ENCODE results near the gene ESPN.

ESPN gene

DNA sequence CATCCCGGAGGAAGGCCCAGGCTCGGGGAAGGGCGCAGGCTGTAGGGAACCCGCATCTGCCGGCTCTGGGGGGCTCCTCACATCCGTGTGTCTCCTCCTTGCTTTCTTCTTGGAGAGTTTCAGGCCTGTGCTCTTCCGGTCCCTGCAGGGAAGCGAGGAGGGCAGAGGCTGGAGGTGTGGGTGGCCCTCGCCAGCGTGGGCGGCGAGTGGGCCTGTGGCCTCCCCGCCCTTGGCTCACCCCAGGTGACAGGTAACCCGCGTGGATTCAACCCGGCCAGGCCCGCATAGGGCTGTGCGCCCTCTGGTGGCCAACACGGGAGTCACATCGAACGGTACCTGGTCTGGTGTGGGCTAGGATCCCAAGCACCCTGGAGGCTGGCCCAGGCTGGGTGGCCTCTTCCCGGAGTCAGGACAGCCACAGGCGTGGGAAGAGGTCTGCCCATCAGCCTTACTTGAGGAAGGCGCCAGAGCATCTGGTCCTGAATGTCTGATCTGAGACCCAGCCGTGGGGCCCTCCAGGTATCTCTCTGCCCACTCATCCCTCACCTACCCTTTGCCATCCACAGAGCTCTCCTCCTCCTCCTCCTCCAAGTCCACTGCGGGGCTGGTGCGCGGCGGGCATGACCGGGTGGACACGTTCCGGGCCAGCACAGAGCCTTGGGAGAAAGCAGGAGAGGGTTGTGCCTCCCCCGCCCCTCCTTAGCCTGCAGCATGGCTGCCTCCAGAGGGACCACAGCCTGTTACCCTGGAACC, 51.0 kb downstream of the ESPN start:
- H3K4me3 ChIP-seq (ENCODE audit: low read depth, low read length): no peak overlapping the region
- H3K4me1 ChIP-seq (ENCODE audit: control insufficient read depth, insufficient read depth, low read length, unreplicated experiment): no peaks in the 10 kb centered on the region
- no peak overlapping the region for H3K27ac ChIP-seq (ENCODE audit: low read depth, low read length)
- peaks cover 6% of the 10 kb centered on the region; the same call in 1 of the 2 replicates for H3K36me3 ChIP-seq (ENCODE audit: insufficient read depth, low read length)
- H3K27me3 ChIP-seq (ENCODE audit: insufficient read depth, low read length): no peaks in the 10 kb centered on the region
- H3K79me2 ChIP-seq (ENCODE audit: control insufficient read depth, insufficient read depth, low read length, unreplicated experiment): no peaks in the 10 kb centered on the region
- H2AFZ ChIP-seq (ENCODE audit: low read length, unreplicated experiment): no peak overlapping the region

GRCh38 chr1:6476483-6476882, 51.9 kb downstream of the ESPN start:
- no peaks in the 10 kb centered on the region for H3K4me1 ChIP-seq (ENCODE audit: control insufficient read depth, insufficient read depth, low read length, unreplicated experiment)
- no peaks in the 10 kb centered on the region for H3K27me3 ChIP-seq (ENCODE audit: insufficient read depth, low read length)
- H3K79me2 ChIP-seq (ENCODE audit: control insufficient read depth, insufficient read depth, low read length, unreplicated experiment): no peaks in the 10 kb centered on the region
- H3K4me3 ChIP-seq (ENCODE audit: low read depth, low read length): no peak overlapping the region
- no peak overlapping the region for H2AFZ ChIP-seq (ENCODE audit: low read length, unreplicated experiment)
- no peak overlapping the region for H3K27ac ChIP-seq (ENCODE audit: low read depth, low read length)
- H3K36me3 ChIP-seq (ENCODE audit: insufficient read depth, low read length): peaks cover 6% of the 10 kb centered on the region; the same call in 1 of the 2 replicates

DNA sequence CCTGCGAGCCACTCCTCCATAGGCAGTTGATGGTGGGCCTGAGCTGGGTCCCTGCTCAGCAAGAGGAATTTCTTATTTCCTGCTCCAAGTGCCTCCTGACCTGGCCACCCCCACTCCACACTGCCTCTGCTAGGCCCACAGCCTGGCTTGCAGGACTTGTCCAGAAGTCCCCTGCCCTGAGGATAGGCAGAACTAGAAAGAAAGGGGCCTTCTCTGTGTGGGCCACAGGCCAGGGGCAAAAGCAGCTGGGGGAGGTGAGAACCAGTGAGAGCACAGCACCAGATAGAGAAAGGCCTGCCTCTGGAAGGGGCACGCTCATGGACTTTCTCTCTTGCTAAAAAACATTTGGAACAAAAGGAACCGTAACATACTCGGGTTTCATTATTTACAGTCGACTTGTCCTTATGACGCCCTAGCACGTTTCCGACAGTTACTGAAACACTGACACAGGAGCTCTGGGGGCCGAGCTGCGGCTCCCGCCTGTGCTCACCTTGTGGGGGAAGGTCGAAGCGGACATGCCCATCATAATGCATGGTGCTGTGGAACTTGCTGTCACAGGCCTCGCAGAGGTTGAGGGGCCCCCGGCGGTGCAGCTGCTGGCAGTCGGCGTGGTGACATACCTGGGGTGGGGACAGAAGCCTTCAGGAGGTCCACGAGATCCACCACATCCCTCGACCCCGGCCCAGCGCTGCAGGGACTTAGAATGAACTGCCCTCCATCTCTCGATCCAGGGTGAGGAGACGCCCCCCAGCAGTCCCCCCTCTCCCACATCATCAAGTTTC, 52.7 kb downstream of the ESPN start:
- H3K27ac ChIP-seq (ENCODE audit: low read depth, low read length): no peak overlapping the region
- H3K4me1 ChIP-seq (ENCODE audit: control insufficient read depth, insufficient read depth, low read length, unreplicated experiment): no peaks in the 10 kb centered on the region
- H2AFZ ChIP-seq (ENCODE audit: low read length, unreplicated experiment): no peak overlapping the region
- peaks cover 6% of the 10 kb centered on the region; the same call in 1 of the 2 replicates for H3K36me3 ChIP-seq (ENCODE audit: insufficient read depth, low read length)
- no peaks in the 10 kb centered on the region for H3K27me3 ChIP-seq (ENCODE audit: insufficient read depth, low read length)
- H3K4me3 ChIP-seq (ENCODE audit: low read depth, low read length): no peak overlapping the region
- peaks cover 2% of the 10 kb centered on the region for H3K79me2 ChIP-seq (ENCODE audit: control insufficient read depth, insufficient read depth, low read length, unreplicated experiment)

DNA sequence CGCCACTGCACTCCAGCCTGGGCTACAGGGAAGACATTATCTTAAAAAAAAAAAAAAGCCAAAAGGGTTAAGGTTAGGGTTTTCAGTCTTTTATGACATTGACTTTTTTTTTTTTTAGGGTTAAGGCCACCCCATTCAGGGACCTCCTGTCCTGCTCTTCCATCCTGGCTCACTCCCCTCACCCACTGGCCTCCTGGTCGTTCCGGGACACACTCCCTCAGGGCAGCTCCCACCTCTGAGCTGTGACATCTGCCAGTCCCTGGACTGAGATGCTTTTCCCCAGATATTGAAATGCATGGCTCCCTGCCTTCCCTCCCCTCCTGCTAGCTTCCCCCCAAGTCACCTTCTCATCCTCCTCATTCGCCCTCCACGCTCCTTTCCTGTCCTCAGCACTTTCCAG, 57.2 kb downstream of the ESPN start:
- Histone ChIP-seq H3K79me2 (ENCODE audit: control insufficient read depth, insufficient read depth, low read length, unreplicated experiment) (peaks cover 8% of the 10 kb centered on the region), H3K36me3 (ENCODE audit: insufficient read depth, low read length) (no peaks in the 10 kb centered on the region), H3K4me1 (ENCODE audit: control insufficient read depth, insufficient read depth, low read length, unreplicated experiment) (peaks cover 9% of the 10 kb centered on the region), H3K27ac (ENCODE audit: low read depth, low read length) (no peak overlapping the region), H3K4me3 (ENCODE audit: low read depth, low read length) (no peak overlapping the region), H2AFZ (ENCODE audit: low read length, unreplicated experiment) (no peak overlapping the region), H3K27me3 (ENCODE audit: insufficient read depth, low read length) (no peaks in the 10 kb centered on the region)

DNA sequence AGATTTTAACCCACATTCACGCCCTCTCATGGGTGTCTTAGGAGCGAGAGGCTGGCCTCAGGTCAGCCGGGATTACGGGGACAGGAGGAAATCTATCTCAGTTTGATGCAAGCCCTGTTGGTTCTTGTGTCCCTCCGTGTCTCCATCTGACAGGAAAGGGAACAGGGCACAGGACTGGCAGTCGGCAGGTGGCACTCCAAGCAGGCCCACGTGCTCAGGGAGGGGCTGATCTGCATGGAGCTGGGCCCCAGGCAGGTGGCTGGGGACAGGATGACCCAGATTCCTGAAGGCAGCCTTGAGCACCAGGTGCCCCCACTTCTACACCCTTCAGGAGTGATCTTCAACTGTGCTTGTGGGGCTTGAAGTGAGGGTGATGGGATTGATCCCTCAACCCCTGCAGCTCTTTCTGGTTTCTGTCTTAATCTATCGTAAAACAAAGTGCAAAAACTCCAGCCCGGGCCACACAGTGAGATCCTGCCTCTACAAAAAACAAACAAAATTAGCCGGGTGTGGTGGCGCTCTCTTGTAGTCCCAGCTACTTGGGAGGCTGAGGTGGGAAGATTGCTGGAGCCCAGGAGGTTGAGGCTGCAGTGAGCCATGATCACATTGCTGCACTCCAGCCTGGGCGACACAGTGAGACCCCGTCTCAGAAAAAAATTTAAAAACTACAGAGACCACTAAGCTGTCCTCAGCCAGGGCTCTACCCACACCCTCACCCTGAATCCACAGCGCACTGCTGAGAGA, 58.6 kb downstream of the ESPN start:
- H3K36me3 ChIP-seq (ENCODE audit: insufficient read depth, low read length): no peaks in the 10 kb centered on the region
- no peak overlapping the region for H2AFZ ChIP-seq (ENCODE audit: low read length, unreplicated experiment)
- peaks cover 11% of the 10 kb centered on the region for H3K4me1 ChIP-seq (ENCODE audit: control insufficient read depth, insufficient read depth, low read length, unreplicated experiment)
- no peak overlapping the region for H3K4me3 ChIP-seq (ENCODE audit: low read depth, low read length)
- no peaks in the 10 kb centered on the region for H3K27me3 ChIP-seq (ENCODE audit: insufficient read depth, low read length)
- H3K79me2 ChIP-seq (ENCODE audit: control insufficient read depth, insufficient read depth, low read length, unreplicated experiment): peaks cover 10% of the 10 kb centered on the region
- H3K27ac ChIP-seq (ENCODE audit: low read depth, low read length): no peak overlapping the region

- Histone ChIP-seq H3K27me3 (ENCODE audit: insufficient read depth, low read length) (no peaks in the 10 kb centered on the region), H3K27ac (ENCODE audit: low read depth, low read length) (no peak overlapping the region), H3K79me2 (ENCODE audit: control insufficient read depth, insufficient read depth, low read length, unreplicated experiment) (peaks cover 12% of the 10 kb centered on the region), H3K4me3 (ENCODE audit: low read depth, low read length) (no peak overlapping the region), H2AFZ (ENCODE audit: low read length, unreplicated experiment) (no peak overlapping the region), H3K36me3 (ENCODE audit: insufficient read depth, low read length) (no peaks in the 10 kb centered on the region), H3K4me1 (ENCODE audit: control insufficient read depth, insufficient read depth, low read length, unreplicated experiment) (peaks cover 16% of the 10 kb centered on the region)
Observed at GRCh38 chr1:6483761-6484117, 59.2 kb downstream of the ESPN start.

DNA sequence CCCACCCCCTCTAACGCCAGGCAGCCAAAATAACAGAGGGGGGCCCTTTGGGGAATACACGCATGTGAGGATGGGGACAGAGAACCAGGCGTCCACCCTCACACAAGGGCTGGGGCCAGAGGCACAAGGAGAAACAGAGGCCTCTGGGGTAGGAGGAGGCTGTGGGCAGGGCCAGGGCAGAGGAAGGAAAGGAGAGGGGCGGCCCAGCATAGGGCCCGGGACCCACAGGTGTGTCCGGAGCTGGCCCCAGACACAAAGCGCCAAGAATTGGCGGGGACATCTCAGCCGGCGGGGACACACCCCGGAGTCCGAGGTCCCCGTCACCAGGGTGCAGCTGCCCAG, 60.2 kb downstream of the ESPN start:
- Histone ChIP-seq H3K79me2 (ENCODE audit: control insufficient read depth, insufficient read depth, low read length, unreplicated experiment) (peaks cover 18% of the 10 kb centered on the region), H3K36me3 (ENCODE audit: insufficient read depth, low read length) (no peaks in the 10 kb centered on the region), H3K27me3 (ENCODE audit: insufficient read depth, low read length) (no peaks in the 10 kb centered on the region), H3K4me3 (ENCODE audit: low read depth, low read length) (peak overlapping the region; percentile 67), H3K27ac (ENCODE audit: low read depth, low read length) (no peak overlapping the region), H3K4me1 (ENCODE audit: control insufficient read depth, insufficient read depth, low read length, unreplicated experiment) (peaks cover 27% of the 10 kb centered on the region), H2AFZ (ENCODE audit: low read length, unreplicated experiment) (no peak overlapping the region)

GRCh38 chr1:6485168-6486101, 60.9 kb downstream of the ESPN start:
- H3K27me3 ChIP-seq (ENCODE audit: insufficient read depth, low read length): no peaks in the 10 kb centered on the region
- no peaks in the 10 kb centered on the region for H3K36me3 ChIP-seq (ENCODE audit: insufficient read depth, low read length)
- H3K27ac ChIP-seq (ENCODE audit: low read depth, low read length): no peak overlapping the region
- H3K4me3 ChIP-seq (ENCODE audit: low read depth, low read length): peak overlapping the region; percentile 67
- no peak overlapping the region for H2AFZ ChIP-seq (ENCODE audit: low read length, unreplicated experiment)
- H3K4me1 ChIP-seq (ENCODE audit: control insufficient read depth, insufficient read depth, low read length, unreplicated experiment): peaks cover 27% of the 10 kb centered on the region
- peaks cover 22% of the 10 kb centered on the region for H3K79me2 ChIP-seq (ENCODE audit: control insufficient read depth, insufficient read depth, low read length, unreplicated experiment)

DNA sequence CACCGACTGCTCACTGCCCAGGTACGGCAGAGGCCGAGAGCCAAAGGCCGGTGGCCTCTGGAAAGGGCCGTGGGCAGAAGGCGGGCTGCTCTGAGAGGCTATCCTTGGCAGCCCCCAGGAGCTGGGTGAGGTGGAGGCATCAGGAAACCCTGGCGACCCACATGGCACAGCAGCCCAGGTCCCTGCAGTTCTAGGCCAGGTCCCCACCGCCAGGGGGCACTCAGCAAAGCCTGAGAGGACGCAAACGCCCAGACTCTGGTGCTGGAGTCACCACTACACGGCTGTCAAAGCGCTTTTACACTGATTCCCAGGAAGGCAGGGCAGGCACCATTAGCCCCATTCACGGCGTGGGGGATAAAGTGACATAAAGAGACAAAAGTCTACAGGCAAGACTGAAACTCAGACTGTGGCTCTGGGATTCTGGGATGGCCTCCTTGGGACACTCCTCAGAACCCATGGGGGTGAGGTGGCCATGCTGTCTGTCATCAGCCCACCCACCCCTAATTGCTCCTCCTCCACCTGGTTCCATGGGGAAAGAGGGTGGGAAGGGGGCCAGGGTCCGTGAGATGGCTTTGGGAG, 61.9 kb downstream of the ESPN start:
- Histone ChIP-seq H2AFZ (ENCODE audit: low read length, unreplicated experiment) (no peak overlapping the region), H3K4me1 (ENCODE audit: control insufficient read depth, insufficient read depth, low read length, unreplicated experiment) (peaks cover 27% of the 10 kb centered on the region), H3K27me3 (ENCODE audit: insufficient read depth, low read length) (no peaks in the 10 kb centered on the region)

More for the DNA sequence above, 61.9 kb downstream of the ESPN start:
- Histone ChIP-seq H3K79me2 (ENCODE audit: control insufficient read depth, insufficient read depth, low read length, unreplicated experiment) (peaks cover 22% of the 10 kb centered on the region), H3K27ac (ENCODE audit: low read depth, low read length) (no peak overlapping the region), H3K4me3 (ENCODE audit: low read depth, low read length) (peak overlapping the region; percentile 67), H3K36me3 (ENCODE audit: insufficient read depth, low read length) (no peaks in the 10 kb centered on the region)
